ENCODE measurements around the gene PDGFD.

The PDGFD gene

GRCh38 chr11:103994518-103994917 lies 169.4 kb downstream of the PDGFD start:
- no peak for DNase-seq

- no peak for DNase-seq
These were observed 169.9 kb downstream of the PDGFD start for GRCh38 chr11:103994094-103994493.

GRCh38 chr11:103993507-103993906 lies 170.4 kb downstream of the PDGFD start:
- no peak for DNase-seq

DNA sequence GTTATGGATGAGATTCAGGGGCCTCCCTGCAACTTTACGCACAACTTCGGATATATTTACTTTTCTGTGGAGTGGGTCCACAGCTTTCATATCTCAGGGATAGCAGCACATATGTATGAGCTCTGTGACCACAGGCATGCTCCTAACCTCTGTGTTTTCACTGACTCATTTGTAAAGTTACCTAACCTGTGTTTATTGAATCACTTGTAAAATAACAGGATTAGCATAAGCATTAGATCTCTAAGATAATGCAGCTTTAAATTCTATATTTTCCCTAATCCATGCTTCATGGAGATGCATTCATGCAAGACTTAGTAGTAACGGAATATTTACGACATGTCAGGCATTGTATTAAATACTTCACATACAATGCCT lies 175.4 kb downstream of the PDGFD start:
- peak; percentile 51 for DNase-seq

- DNase-seq: no peak
These were observed 176.0 kb downstream of the PDGFD start for GRCh38 chr11:103987629-103988594.

- DNase-seq: no peak
These were observed 178.9 kb downstream of the PDGFD start for GRCh38 chr11:103985041-103985440.

- no peak for DNase-seq
These were observed 183.8 kb downstream of the PDGFD start for GRCh38 chr11:103980108-103980507.

DNA sequence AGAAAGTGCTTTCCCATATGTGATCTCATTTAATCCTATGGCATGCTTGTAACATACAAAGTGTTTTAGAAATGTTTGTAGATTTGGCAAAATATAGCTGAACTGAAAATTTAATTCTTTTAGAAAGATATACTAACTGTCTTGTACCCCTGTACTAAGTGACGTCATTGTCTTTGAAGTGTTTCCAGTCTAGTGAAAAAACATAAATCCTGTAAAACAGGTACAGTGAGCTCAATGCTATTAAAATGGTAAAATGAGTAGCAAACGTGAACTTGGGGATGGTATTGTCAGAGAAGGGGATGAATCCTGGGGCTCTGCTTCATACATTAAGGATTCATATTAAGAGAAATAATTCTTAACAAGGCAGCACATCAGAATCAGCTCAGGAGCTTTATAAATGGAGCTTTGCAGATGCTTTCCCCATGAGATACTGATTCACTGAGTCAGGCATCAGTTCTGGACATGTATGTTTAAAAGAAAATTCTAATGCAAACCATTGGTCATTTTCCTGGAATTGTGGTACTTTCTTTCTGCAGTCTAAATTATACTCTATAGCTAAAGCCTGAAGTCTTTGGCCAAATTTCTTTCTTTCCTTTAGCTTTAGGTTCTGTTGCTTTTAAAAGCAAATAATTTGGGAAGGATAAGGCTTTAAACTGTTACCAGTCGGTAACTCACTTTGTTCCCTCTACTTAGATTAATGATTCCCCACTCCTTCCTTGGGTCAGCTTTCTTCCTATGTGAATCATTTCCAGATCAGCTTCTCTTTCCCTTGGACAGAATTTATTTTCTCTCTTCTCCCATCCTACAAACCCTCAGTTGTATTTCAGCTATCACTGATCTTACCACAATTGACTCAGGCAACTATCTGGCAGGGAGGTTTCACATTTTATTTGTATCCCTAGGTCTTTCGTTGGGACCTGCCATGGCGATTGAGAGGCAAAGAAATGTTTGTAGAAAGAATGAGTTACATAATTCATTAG lies 185.0 kb downstream of the PDGFD start:
- no peak for DNase-seq

DNA sequence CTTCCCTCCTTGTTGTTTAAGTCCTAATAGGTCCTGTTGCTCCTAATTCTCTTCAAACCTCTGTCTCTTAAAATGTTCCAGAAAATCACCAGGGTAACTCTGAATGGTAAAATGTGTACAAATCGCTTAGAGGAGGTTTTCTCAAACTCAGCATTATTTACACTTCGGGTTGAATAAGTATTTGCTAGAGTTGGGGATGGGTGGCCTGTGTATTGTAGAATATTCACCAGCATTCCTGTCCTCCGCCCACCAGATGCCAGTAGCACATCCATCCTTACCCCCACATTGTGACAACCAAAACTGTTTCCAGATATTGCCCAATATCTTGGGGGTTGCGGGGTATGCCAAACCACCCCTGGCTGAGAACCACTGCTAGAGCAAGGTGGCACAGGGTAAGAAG lies 191.9 kb downstream of the PDGFD start:
- no peak for DNase-seq

- DNase-seq: no peak
These were observed 193.2 kb downstream of the PDGFD start for GRCh38 chr11:103970701-103971249.

DNA sequence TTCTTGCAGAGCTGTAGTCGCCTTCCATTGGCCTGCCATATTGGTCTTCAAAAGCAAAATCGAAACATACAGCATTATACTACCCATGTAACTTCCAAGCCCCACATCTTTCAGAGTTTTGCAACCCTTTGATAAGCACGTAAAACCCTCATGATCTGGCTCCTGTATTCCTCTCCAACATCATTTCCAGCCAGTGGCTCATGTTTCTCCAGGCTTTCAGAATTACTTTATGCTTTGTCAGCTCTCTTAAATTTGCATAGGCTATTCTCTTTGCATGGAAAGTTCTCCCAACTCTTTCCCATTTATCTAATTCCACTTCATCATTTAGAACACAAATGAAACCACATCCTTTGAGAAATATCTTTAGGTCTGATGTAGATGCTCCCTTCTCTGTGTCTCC lies 195.3 kb downstream of the PDGFD start:
- DNase-seq: no peak

GRCh38 chr11:103967985-103968384 lies 196.0 kb downstream of the PDGFD start:
- DNase-seq: no peak

- DNase-seq: no peak
These were observed 199.6 kb downstream of the PDGFD start for GRCh38 chr11:103964390-103964789.

DNA sequence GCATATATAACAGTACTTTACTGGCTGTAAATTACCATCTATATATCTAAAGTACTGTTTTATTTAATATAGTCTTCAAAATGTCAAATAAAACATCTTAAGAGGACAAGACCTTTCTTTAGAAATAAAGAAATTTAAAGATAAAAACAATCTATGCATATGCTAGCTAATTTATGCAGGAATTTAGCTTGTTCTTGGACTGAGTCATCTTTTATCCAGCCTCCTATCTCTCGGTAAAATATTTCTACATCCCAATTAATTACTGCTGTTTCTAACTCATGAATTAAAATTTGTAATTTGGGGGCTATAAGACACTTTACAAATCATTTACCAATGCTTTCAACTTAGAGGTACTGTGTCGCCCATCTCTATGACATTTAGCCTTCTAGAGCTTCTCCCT lies 200.3 kb downstream of the PDGFD start:
- no peak for DNase-seq

GRCh38 chr11:103961010-103961409 lies 202.9 kb downstream of the PDGFD start:
- DNase-seq: peak; percentile 31

DNA sequence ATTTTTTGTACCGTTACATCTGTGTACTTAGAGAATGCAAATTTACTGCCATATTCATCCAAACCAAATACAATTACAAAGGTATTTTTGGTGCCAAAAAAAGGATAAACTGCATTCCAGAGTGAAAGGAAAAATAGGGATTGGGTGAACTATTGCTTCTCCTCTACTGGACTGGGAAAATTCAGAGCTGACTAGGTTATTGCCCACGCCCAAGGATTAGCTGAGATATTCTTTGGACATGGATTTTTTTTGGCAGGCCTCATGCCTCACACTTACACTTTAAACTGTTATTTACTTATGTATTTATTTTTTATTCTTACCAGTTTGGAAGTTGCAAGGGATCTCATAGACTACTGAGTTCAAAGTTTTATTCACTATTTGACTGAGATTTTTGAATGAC lies 203.8 kb downstream of the PDGFD start:
- DNase-seq: no peak

GRCh38 chr11:103959279-103959942 lies 204.5 kb downstream of the PDGFD start:
- peak; percentile 86 for DNase-seq

GRCh38 chr11:103958475-103959215 lies 205.3 kb downstream of the PDGFD start:
- DNase-seq: no peak

GRCh38 chr11:103953797-103954486 lies 210.0 kb downstream of the PDGFD start:
- DNase-seq: no peak

GRCh38 chr11:103949781-103950180 lies 214.2 kb downstream of the PDGFD start:
- DNase-seq: no peak

GRCh38 chr11:103948187-103948763 lies 215.7 kb downstream of the PDGFD start:
- DNase-seq: no peak

All from NCI-H226 (cell line).